ENCODE data around the gene AMPD3.

AMPD3 gene

GRCh38 chr11:10461276-10461790 lies 6.3 kb downstream of the AMPD3 start:
- DNase-seq (ENCODE audit: low read depth), result no peak

- no peak for DNase-seq (ENCODE audit: low read depth)
Measured at GRCh38 chr11:10462746-10463300, 7.8 kb downstream of the AMPD3 start.

- DNase-seq (ENCODE audit: low read depth), result no peak
Measured at GRCh38 chr11:10473371-10473770, 18.3 kb downstream of the AMPD3 start.

- no peak for DNase-seq (ENCODE audit: low read depth)
Measured at GRCh38 chr11:10474551-10474950, 19.5 kb downstream of the AMPD3 start.

- no peak for DNase-seq (ENCODE audit: low read depth)
Measured at GRCh38 chr11:10476342-10476741, 21.3 kb downstream of the AMPD3 start.

GRCh38 chr11:10476927-10477689 lies 22.0 kb downstream of the AMPD3 start:
- DNase-seq (ENCODE audit: low read depth), result no peak

GRCh38 chr11:10477690-10478046 lies 22.6 kb downstream of the AMPD3 start:
- DNase-seq (ENCODE audit: low read depth), result no peak

GRCh38 chr11:10478066-10478465 lies 23.0 kb downstream of the AMPD3 start:
- DNase-seq (ENCODE audit: low read depth), result no peak

- no peak for DNase-seq (ENCODE audit: low read depth)
Measured at GRCh38 chr11:10478574-10479550, 23.8 kb downstream of the AMPD3 start.

- DNase-seq (ENCODE audit: low read depth), result no peak
Measured at GRCh38 chr11:10480026-10480425, 25.0 kb downstream of the AMPD3 start.

- no peak for DNase-seq (ENCODE audit: low read depth)
Measured at GRCh38 chr11:10480760-10481159, 25.7 kb downstream of the AMPD3 start.

- no peak for DNase-seq (ENCODE audit: low read depth)
Measured at GRCh38 chr11:10481560-10482349, 26.7 kb downstream of the AMPD3 start.

- no peak for DNase-seq (ENCODE audit: low read depth)
Measured at GRCh38 chr11:10483174-10483573, 28.1 kb downstream of the AMPD3 start.

- DNase-seq (ENCODE audit: low read depth), result no peak
Measured at GRCh38 chr11:10483584-10483983, 28.5 kb downstream of the AMPD3 start.

GRCh38 chr11:10484461-10485180 lies 29.6 kb downstream of the AMPD3 start:
- DNase-seq (ENCODE audit: low read depth), result no peak

- DNase-seq (ENCODE audit: low read depth), result no peak
Measured at GRCh38 chr11:10485646-10486045, 30.6 kb downstream of the AMPD3 start.

- DNase-seq (ENCODE audit: low read depth), result no peak
Measured at GRCh38 chr11:10486161-10486840, 31.2 kb downstream of the AMPD3 start.

- DNase-seq (ENCODE audit: low read depth), result no peak
Measured at GRCh38 chr11:10487002-10487647, 32.1 kb downstream of the AMPD3 start.

- no peak for DNase-seq (ENCODE audit: low read depth)
Measured at GRCh38 chr11:10488121-10488933, 33.3 kb downstream of the AMPD3 start.

Data from stimulated activated CD8-positive, alpha-beta memory T cell treated with anti-CD3 and anti-CD28 coated beads, Interleukin-7, amount 100 ng/mL, for 24 hours (primary cell).